HK-2 (cell line): ENCODE measurements around the gene MGAT5.

Experiments
- DNase-seq: peaks from one replicate; pipeline ENCODE4 v3.0.0-alpha.2; 2018; ENCODE audit not compliant: unreplicated experiment

Gene MGAT5

GRCh38 chr2:134253804-134254203 lies at the start of gene MGAT5:
Gene MGAT5 (plus strand): TSS chr2:134254072. CDS start chr2:134254404, 332 bp downstream.
- no peak for DNase-seq

GRCh38 chr2:134205087-134205486 lies 48.8 kb upstream of the MGAT5 start:
- no peak for DNase-seq

GRCh38 chr2:134206031-134206430 lies 47.8 kb upstream of the MGAT5 start:
- DNase-seq: no peak

GRCh38 chr2:134206573-134206972 lies 47.3 kb upstream of the MGAT5 start:
- no peak for DNase-seq

DNA sequence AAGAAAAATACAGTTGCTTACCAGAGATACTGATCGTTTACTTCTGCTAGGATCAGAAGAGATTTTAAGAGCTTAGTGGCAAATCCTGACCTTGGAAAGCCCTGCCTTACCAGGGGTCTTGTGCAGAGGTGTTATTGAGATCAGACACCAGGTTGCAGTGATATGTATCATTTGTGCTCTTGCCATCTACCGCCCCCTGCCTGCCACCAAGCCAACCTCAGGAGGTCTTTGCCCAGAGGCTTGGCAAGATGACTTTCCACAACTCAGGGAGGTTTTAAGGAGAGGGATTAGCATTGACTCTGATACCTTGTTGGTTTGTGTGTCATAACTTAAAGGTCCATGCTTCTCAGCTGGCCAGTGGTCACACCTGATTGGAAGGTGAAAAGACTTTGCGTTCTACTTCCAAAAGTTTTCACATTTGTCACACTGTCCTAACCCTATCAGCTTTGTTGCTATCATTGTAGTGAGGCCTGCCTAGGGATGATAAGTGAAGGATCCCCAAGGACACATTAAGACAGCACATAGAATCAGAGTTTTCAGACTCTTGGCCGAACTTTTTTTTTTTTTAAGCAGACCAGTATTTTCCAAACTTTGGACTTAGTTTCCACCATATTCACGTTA lies 46.2 kb upstream of the MGAT5 start:
- DNase-seq: no peak

DNA sequence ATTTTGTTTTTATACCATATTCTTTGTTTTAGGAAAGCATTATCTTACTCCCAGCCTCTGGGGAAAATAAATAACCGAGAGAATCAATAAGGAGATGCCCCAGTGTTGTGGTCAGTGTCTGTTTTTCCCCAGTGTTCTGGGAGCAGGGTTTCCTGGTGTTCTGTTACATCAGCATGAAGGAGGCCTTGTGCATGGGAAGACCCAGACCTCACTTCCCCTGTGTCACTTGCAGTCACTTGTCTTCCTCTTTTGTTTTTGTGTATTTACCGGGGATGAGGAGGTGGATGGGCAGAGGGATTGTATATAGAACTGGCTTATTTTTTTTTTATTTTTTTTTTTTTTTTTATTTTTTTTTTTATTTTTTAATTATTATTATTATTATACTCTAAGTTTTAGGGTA lies 45.0 kb upstream of the MGAT5 start:
- no peak for DNase-seq

GRCh38 chr2:134212746-134213145 lies 41.1 kb upstream of the MGAT5 start:
- DNase-seq: no peak

DNA sequence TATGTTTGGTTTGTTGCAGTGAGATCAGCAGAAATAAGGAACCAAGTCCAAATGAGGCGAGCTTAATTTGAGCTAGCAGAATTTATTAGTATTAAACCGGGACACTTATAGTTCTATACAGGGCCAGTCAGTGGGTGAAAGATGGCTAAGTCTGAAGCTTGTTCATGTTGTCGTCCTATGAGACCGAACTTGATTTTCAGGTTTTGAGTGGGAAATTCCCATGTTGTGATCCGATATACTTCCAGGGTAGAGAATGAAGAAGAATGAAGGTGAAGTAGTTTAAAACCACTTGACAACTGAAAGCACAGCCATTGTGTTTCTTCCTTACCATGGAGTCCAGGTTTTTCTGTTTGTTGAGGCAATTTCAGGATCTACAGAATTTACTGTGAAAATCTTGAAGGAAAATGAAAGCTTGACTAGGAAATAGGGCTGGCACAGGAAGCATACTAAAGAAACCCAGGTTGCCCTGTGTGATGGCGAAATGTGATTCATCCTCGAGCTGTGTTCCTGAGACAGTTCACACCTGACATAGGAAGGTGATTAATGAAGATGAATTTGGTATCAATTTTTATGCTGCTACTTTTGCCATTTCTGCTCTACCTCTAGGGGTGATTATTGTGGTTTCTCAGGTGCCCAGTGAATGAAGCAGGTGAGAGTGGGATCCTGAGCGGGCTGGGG lies 37.6 kb upstream of the MGAT5 start:
- no peak for DNase-seq

- no peak for DNase-seq
Observed at GRCh38 chr2:134217351-134217750, 36.5 kb upstream of the MGAT5 start.

GRCh38 chr2:134217924-134218323 lies 35.9 kb upstream of the MGAT5 start:
- DNase-seq: no peak

GRCh38 chr2:134218414-134218813 lies 35.5 kb upstream of the MGAT5 start:
- no peak for DNase-seq

- no peak for DNase-seq
Observed at GRCh38 chr2:134218930-134219658, 34.8 kb upstream of the MGAT5 start.

- no peak for DNase-seq
Observed at GRCh38 chr2:134220344-134220974, 33.4 kb upstream of the MGAT5 start.

- DNase-seq: no peak
Observed at GRCh38 chr2:134224005-134224404, 29.9 kb upstream of the MGAT5 start.

DNA sequence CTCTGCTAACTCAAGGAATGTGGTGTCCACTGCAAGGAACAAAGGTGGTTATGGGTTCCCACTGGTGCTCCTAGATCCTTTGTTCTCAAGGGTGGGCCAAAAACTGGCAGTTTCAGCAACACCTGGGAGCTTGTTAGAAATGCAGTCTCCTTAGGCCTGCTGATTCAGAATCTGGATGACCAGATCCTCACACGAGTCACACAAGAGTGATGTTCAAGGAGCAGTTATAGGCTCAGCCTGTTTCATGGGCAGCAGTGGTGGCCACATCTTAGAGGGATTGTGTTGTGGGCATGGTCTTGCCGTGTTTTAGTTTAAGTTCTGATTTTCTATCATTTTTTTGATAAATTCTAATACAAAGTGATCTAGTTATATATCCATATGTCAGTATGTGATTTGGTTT lies 28.7 kb upstream of the MGAT5 start:
- no peak for DNase-seq

- no peak for DNase-seq
Observed at GRCh38 chr2:134225841-134226240, 28.0 kb upstream of the MGAT5 start.

DNA sequence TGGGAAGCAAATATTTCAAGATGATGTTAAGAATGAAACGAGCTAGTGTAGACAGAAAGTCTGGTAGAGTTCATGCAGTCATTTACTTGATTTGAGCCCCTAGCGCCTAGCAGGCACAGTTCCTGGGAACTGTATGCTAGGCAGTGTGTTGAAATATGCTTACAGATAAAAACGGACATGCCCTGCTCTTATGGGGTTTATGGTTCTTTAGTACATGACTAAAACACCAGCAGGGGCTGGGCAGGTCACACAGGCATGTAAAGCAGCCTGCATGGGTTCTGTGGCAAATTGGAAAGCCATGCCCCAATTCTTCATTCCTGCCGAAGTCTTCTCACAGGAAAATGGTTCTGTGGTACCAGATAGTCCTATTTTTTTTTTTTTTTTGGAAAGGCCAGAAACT lies 27.3 kb upstream of the MGAT5 start:
- no peak for DNase-seq

- no peak for DNase-seq
Observed at GRCh38 chr2:134227666-134228065, 26.2 kb upstream of the MGAT5 start.

DNA sequence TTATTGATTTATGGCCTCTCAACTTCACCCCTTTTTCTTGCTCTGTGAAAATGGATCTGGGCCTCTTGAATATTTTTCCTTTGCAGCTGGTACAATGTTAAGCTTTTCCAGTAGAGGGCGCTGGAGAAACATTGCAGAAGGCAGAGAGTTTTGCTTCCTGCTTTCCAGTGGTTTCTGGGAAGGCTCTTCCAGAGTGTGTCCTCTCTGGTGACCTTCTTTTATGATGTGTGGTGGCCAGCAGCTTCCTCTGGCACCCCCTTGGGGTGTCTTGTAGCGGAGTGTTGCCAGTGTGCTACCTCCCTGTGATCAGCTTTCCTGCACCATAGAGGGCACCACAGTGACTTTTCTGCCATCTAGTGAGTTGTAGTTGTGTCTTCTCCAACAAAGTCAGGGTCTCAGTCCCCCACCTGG lies 25.4 kb upstream of the MGAT5 start:
- no peak for DNase-seq

- no peak for DNase-seq
Observed at GRCh38 chr2:134229540-134229939, 24.3 kb upstream of the MGAT5 start.

- DNase-seq: no peak
Observed at GRCh38 chr2:134230885-134231284, 23.0 kb upstream of the MGAT5 start.

DNA sequence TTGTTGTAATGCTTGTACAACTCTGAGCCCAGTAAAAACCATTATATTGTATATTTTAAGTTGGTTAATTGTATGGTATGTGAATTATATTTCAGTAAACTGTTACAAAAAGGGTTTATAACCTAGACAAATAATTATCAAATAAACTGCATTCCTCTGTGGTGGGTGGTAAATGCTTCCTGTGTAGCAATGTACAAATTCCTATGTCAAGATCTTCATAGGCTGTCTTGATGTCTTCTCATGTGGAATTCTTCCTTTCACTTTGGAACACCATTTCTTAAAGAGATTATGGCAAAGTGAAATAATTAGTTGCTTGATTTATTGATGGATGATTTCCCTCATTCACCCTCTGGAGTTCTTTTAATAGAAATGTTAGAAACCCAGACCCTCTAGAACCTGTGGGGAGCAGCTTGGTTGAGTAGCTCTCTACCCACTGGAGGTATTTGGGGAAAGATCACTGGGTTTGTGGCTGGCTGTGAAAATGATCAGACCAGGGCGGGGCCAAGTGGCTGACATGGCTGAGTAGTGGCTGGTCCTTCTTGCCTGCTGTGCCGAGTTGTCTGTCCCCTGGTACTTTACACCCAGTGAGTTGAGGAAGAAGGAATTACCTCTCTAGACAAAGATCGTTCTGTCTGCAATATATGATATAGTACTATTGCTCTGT lies 22.4 kb upstream of the MGAT5 start:
- DNase-seq: no peak
